HG02610 (cell line): Measurements from ENCODE around the gene ZNF682.
"Not testable (repeated sequence)": the region's sequence is repeated elsewhere in the genome, so short reads cannot be mapped to it uniquely, and the experiment has no call there.

Experiments
- ATAC-seq: cut with Tn5 transposase; IDR thresholded peaks from one replicate; pipeline ENCODE4 v1.9.1; 2021; ENCODE audit warnings: mild to moderate bottlenecking, moderate library complexity; ENCODE audit not compliant: unreplicated experiment

The ZNF682 gene

GRCh38 chr19:20039203-20039723 is at the start of gene ZNF682:
ZNF682 (minus strand) TSS chr19:20039505; CDS start chr19:20039345, 160 bp downstream.
- peak; percentile 98 for ATAC-seq

- not testable (repeated sequence) for ATAC-seq
Measured at GRCh38 chr19:20082876-20083275, 43.6 kb upstream of the ZNF682 start.

GRCh38 chr19:20082232-20082833 is 43.0 kb upstream of the ZNF682 start:
- ATAC-seq: not testable (repeated sequence)

- no peak for ATAC-seq
Measured at GRCh38 chr19:20080656-20081055, 41.4 kb upstream of the ZNF682 start.

GRCh38 chr19:20079476-20079875 is 40.2 kb upstream of the ZNF682 start:
- no peak for ATAC-seq

- no peak for ATAC-seq
Measured at GRCh38 chr19:20078581-20079031, 39.3 kb upstream of the ZNF682 start.

- peak; percentile 68 for ATAC-seq
Measured at GRCh38 chr19:20077791-20078463, 38.6 kb upstream of the ZNF682 start, which contains the start of gene ZNF90. ZNF90 (plus strand) TSS chr19:20078000; CDS start chr19:20078133, 133 bp downstream.

GRCh38 chr19:20072936-20073335 is 33.6 kb upstream of the ZNF682 start:
- ATAC-seq: no peak

- ATAC-seq: no peak
Measured at GRCh38 chr19:20070691-20071090, 31.4 kb upstream of the ZNF682 start.

GRCh38 chr19:20068559-20068958 is 29.3 kb upstream of the ZNF682 start:
- not testable (repeated sequence) for ATAC-seq

GRCh38 chr19:20067943-20068342 is 28.6 kb upstream of the ZNF682 start:
- no peak for ATAC-seq

- ATAC-seq: no peak
Measured at GRCh38 chr19:20066861-20067260, 27.6 kb upstream of the ZNF682 start.

- ATAC-seq: no peak
Measured at GRCh38 chr19:20060282-20060681, 21.0 kb upstream of the ZNF682 start.

- ATAC-seq: not testable (repeated sequence)
Measured at GRCh38 chr19:20058738-20059137, 19.4 kb upstream of the ZNF682 start.

- peak; percentile 90 for ATAC-seq
Measured at GRCh38 chr19:20051841-20052768, 12.8 kb upstream of the ZNF682 start.

GRCh38 chr19:20045742-20046141 is 6.4 kb upstream of the ZNF682 start:
- not testable (repeated sequence) for ATAC-seq

- no peak for ATAC-seq
Measured at GRCh38 chr19:20044663-20045062, 5.4 kb upstream of the ZNF682 start.

- no peak for ATAC-seq
Measured at GRCh38 chr19:20038358-20039202, 725 bp downstream of the ZNF682 start.

- ATAC-seq: no peak
Measured at GRCh38 chr19:20035935-20036334, 3.4 kb downstream of the ZNF682 start.

- ATAC-seq: no peak
Measured at GRCh38 chr19:20028611-20029010, 10.7 kb downstream of the ZNF682 start.
